Hepatocyte (in vitro differentiated cells): ENCODE results near the gene FMNL2.

Source experiments
- CTCF ChIP-seq: fragments of 200-600 bp; sonication (generic); IDR thresholded peaks from 2 replicates; pipeline ENCODE4 v1.5.1; 2016; ENCODE audit warnings: antibody characterized with exemption, mild to moderate bottlenecking; ENCODE audit not compliant: poor library complexity
- EZH2 ChIP-seq: fragments of 200-600 bp; sonication (generic); IDR thresholded peaks from 2 replicates; pipeline ENCODE4 v1.6.1; 2016; ENCODE audit warnings: antibody characterized with exemption, mild to moderate bottlenecking, borderline replicate concordance
- EZH2phosphoT487 ChIP-seq: fragments of 200-600 bp; sonication (generic); IDR thresholded peaks from one replicate; pipeline ENCODE4 v1.6.1; 2018; ENCODE audit warnings: antibody characterized with exemption, mild to moderate bottlenecking, low read depth, moderate library complexity; ENCODE audit not compliant: unreplicated experiment, severe bottlenecking

DNA sequence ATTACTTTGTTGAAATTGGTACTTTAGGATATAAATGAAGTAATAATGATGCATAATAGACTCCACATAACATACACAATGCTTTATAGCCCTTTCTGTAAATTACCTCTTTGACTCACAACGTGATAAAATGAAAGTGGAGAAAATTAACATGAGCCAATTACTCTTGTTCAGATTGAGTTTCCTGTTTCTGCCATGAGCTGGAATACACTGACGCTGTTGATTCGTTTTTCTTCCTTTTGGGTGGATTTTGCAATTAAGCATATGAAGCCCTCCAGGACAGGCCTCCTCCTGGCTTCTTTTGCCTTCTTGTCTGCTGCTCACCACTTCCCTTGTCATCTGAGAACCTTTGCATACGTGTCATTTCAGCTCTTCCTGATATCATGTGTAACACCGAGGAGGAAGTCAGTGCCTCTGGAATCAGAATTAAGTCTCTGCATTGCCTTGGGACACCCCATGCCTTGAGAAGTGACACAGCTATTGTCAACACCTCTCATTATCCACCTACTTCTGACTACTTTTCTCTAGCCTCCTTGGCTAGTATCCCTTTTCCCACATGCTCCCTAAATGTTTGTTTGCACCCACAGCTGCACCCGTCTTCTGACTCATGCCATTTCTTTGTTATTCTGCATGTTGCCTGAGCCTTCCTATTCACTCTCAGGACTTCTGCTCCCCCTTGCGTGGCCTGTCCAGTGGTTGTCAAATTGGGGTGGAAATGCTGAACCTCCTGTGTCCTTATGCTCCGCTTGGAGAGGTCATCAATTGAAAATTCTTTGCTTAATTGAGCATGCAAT lies 134.1 kb downstream of the FMNL2 start:
- TF ChIP-seq CTCF (no peak), EZH2 (no peak), EZH2phosphoT487 (no peak)
